ENCODE results near the gene GXYLT1. TPM values are rescaled to one million over a fixed set of nuclear protein-coding genes. Genes with fewer than 3 reads are reported as not detected.
"Not testable (repeated sequence)": the region's sequence is repeated elsewhere in the genome, so short reads cannot be mapped to it uniquely, and the experiment has no call there.

GXYLT1 gene
- total RNA-seq, 1 experiment from 2014 or later: 28.1 TPM

DNA sequence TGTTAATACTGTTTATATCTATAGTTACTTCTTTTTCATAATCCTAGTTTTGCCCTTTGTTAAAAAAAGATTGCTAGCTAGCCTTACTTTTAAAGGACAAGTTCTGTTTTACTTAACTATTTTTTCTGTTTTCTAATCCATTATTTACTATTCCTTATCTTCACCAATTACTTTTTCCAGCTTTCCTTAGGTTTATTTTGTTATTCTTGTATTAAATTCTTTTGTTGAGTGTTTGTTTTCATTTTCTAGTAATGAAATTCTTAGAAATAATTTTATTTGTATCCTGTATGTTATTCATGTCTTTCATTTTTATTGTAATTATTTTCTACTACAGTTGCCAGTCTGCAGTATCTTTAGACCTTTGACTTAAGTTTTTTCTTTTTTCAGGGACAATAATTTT is 45.7 kb upstream of the GXYLT1 start:
- no peak overlapping the region for H3K4me3 Mint-ChIP-seq (ENCODE audit: unreplicated experiment)
- intact Hi-C loops (cut with micrococcal nuclease; ENCODE audit: unreplicated experiment): no loop called here
- no peaks in the 10 kb centered on the region; the same call in 1 of the 2 replicates for H3K36me3 ChIP-seq (ENCODE audit: control insufficient read depth, insufficient read depth, low read length)
- CTCF ChIA-PET: no interaction called here
- POLR2A ChIA-PET: no interaction called here
- BruUV-seq (replicated peaks): no TSS peak
- H3K9me3 Mint-ChIP-seq (ENCODE audit: unreplicated experiment): no peaks in the 10 kb centered on the region
- H3K9me3 ChIP-seq: no peaks in the 10 kb centered on the region
- no peak for DNase-seq
- TF ChIP-seq, protein P1, sequence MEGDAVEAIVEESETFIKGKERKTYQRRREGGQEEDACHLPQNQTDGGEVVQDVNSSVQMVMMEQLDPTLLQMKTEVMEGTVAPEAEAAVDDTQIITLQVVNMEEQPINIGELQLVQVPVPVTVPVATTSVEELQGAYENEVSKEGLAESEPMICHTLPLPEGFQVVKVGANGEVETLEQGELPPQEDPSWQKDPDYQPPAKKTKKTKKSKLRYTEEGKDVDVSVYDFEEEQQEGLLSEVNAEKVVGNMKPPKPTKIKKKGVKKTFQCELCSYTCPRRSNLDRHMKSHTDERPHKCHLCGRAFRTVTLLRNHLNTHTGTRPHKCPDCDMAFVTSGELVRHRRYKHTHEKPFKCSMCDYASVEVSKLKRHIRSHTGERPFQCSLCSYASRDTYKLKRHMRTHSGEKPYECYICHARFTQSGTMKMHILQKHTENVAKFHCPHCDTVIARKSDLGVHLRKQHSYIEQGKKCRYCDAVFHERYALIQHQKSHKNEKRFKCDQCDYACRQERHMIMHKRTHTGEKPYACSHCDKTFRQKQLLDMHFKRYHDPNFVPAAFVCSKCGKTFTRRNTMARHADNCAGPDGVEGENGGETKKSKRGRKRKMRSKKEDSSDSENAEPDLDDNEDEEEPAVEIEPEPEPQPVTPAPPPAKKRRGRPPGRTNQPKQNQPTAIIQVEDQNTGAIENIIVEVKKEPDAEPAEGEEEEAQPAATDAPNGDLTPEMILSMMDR (IDR thresholded peaks at IDR 0.05; ENCODE audit: insufficient read depth in 1 of 2, low read depth in 1 of 2, low read length in 1 of 2, severe bottlenecking in 1 of 2, unreplicated experiment in 1 of 2): no peak
- H3K27me3 Mint-ChIP-seq (ENCODE audit: insufficient read depth, unreplicated experiment): no peaks in the 10 kb centered on the region
- peaks cover under 1% of the 10 kb centered on the region for H3K36me3 Mint-ChIP-seq (ENCODE audit: insufficient read depth, unreplicated experiment)
- H3K27me3 ChIP-seq (replicated peaks; ENCODE audit: control insufficient read depth, insufficient read depth, low read length): no peaks in the 10 kb centered on the region
- H3K27ac Mint-ChIP-seq (ENCODE audit: unreplicated experiment): no peak overlapping the region
- H3K4me1 Mint-ChIP-seq (ENCODE audit: low read depth, unreplicated experiment): peaks cover 10% of the 10 kb centered on the region
- no peak overlapping the region for H3K4me3 ChIP-seq (ENCODE audit: low read depth, low read length)
- H3K4me1 ChIP-seq: peaks cover 9% of the 10 kb centered on the region; the same call in 1 of the 2 replicates

DNA sequence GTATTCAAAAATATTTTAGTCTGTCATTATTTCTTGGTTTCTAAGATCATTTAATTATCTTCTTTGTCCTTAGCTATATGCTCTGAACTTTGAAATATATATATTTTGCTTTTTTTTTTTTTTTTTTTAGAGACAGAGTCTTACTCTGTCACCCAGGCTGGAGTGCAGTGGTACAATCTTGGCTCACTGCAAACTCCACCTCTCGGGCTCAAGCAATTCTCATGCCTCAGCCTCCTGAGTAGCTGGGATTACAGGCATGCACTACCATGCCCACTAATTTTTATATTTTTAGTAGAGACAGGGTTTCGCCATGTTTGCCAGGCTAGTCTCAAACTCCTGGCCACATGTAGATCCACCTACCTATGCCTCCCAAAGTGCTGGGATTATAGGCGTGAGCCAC is 43.6 kb upstream of the GXYLT1 start:
- not testable (repeated sequence) for H3K27me3 ChIP-seq (replicated peaks; ENCODE audit: control insufficient read depth, insufficient read depth, low read length); H3K9me3 Mint-ChIP-seq (ENCODE audit: unreplicated experiment)

DNA sequence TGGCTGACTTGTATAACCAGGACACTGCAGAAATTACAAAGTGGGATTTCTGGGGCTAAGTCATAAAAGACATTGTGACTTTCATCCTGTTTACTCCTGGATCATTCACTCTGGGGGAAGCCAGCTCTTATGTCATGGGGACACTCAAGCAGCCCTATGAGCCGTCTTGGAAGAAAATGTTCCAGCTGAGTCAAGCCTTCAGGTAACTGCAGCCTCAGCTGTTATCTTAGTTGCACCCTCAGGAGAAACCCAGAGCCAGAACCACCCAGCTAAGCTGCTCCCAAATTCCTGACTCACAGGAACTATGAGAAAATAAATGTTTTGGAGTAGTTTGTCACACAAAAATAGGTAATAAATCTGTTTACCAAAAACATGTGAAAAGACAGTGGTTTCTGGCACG is 43.1 kb upstream of the GXYLT1 start:
- peaks cover 6% of the 10 kb centered on the region; the same call in 1 of the 2 replicates for H3K4me1 ChIP-seq
- peaks cover 9% of the 10 kb centered on the region for H3K4me1 Mint-ChIP-seq (ENCODE audit: low read depth, unreplicated experiment)
- H3K9me3 Mint-ChIP-seq (ENCODE audit: unreplicated experiment): no peaks in the 10 kb centered on the region
- ChIA-PET CTCF (no interaction called here), POLR2A (no interaction called here)
- TF ChIP-seq, protein P1 (IDR thresholded peaks at IDR 0.05; ENCODE audit: insufficient read depth in 1 of 2, low read depth in 1 of 2, low read length in 1 of 2, severe bottlenecking in 1 of 2, unreplicated experiment in 1 of 2): no peak
- intact Hi-C loops (cut with micrococcal nuclease; ENCODE audit: unreplicated experiment): no loop called here
- no peak overlapping the region for H3K4me3 ChIP-seq (ENCODE audit: low read depth, low read length)
- no TSS peak for BruUV-seq (replicated peaks)
- no peak overlapping the region for H3K4me3 Mint-ChIP-seq (ENCODE audit: unreplicated experiment)
- H3K27me3 Mint-ChIP-seq (ENCODE audit: insufficient read depth, unreplicated experiment): no peaks in the 10 kb centered on the region
- no peak overlapping the region for H3K27ac Mint-ChIP-seq (ENCODE audit: unreplicated experiment)
- no peaks in the 10 kb centered on the region for H3K27me3 ChIP-seq (replicated peaks; ENCODE audit: control insufficient read depth, insufficient read depth, low read length)
- no peak for DNase-seq
- H3K9me3 ChIP-seq: no peaks in the 10 kb centered on the region
- no peaks in the 10 kb centered on the region; the same call in 1 of the 2 replicates for H3K36me3 ChIP-seq (ENCODE audit: control insufficient read depth, insufficient read depth, low read length)
- H3K36me3 Mint-ChIP-seq (ENCODE audit: insufficient read depth, unreplicated experiment): peaks cover 6% of the 10 kb centered on the region

More for the DNA sequence above, 43.6 kb upstream of the GXYLT1 start:
- BruUV-seq (replicated peaks); H3K27me3 Mint-ChIP-seq (ENCODE audit: insufficient read depth, unreplicated experiment); intact Hi-C loops (cut with micrococcal nuclease; ENCODE audit: unreplicated experiment); H3K9me3 ChIP-seq; H3K36me3 Mint-ChIP-seq (ENCODE audit: insufficient read depth, unreplicated experiment); H3K27ac Mint-ChIP-seq (ENCODE audit: unreplicated experiment); CTCF ChIA-PET; H3K36me3 ChIP-seq (ENCODE audit: control insufficient read depth, insufficient read depth, low read length); H3K4me1 ChIP-seq; H3K4me1 Mint-ChIP-seq (ENCODE audit: low read depth, unreplicated experiment); DNase-seq; H3K4me3 ChIP-seq (ENCODE audit: low read depth, low read length); H3K4me3 Mint-ChIP-seq (ENCODE audit: unreplicated experiment): not testable (repeated sequence)
- POLR2A ChIA-PET: interaction anchor here (0.5 kb wide), 1 partner anchor 941 kb away, joined by 4 read pairs; no protein-coding TSS in a partner anchor

DNA sequence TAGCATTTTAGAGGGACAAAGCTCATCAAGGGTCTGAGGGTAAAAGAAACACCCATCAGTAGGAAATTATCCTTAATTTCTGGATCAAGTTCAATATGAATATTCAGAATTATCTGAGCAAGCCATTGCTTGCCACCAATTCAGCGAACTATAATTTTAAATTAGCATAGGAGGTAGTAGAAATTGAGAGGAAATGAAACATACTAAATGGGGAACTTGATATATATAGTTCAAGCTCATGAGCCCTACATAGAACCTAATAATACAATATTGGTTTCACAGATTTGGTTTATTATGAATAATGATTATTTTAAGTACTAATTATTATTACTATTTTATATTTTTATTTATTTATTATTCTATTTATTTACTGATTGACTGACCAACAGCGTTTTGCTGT is 42.1 kb upstream of the GXYLT1 start:
- H3K27me3 ChIP-seq (replicated peaks; ENCODE audit: control insufficient read depth, insufficient read depth, low read length): no peaks in the 10 kb centered on the region
- Mint-ChIP-seq H3K27me3 (ENCODE audit: insufficient read depth, unreplicated experiment) (no peaks in the 10 kb centered on the region), H3K4me1 (ENCODE audit: low read depth, unreplicated experiment) (peaks cover 9% of the 10 kb centered on the region), H3K27ac (ENCODE audit: unreplicated experiment) (no peak overlapping the region), H3K4me3 (ENCODE audit: unreplicated experiment) (no peak overlapping the region), H3K36me3 (ENCODE audit: insufficient read depth, unreplicated experiment) (peaks cover 6% of the 10 kb centered on the region), H3K9me3 (ENCODE audit: unreplicated experiment) (no peaks in the 10 kb centered on the region)
- peaks cover 6% of the 10 kb centered on the region; the same call in 1 of the 2 replicates for H3K4me1 ChIP-seq
- H3K9me3 ChIP-seq: no peaks in the 10 kb centered on the region
- TF ChIP-seq, protein P1 (IDR thresholded peaks at IDR 0.05; ENCODE audit: insufficient read depth in 1 of 2, low read depth in 1 of 2, low read length in 1 of 2, severe bottlenecking in 1 of 2, unreplicated experiment in 1 of 2): no peak
- H3K36me3 ChIP-seq (ENCODE audit: control insufficient read depth, insufficient read depth, low read length): no peaks in the 10 kb centered on the region
- BruUV-seq (replicated peaks): no TSS peak
- POLR2A ChIA-PET: no interaction called here
- CTCF ChIA-PET: no interaction called here
- H3K4me3 ChIP-seq (ENCODE audit: low read depth, low read length): no peak overlapping the region
- no peak for DNase-seq
- intact Hi-C loops (cut with micrococcal nuclease; ENCODE audit: unreplicated experiment): no loop called here

Data from Caco-2 (cell line).